Naive B cell (primary cell): Measurements from ENCODE around the gene ADIPOR2. TPM values are rescaled to one million over a fixed set of nuclear protein-coding genes. Genes with fewer than 3 reads are reported as not detected.
"Not testable (repeated sequence)": the region's sequence is repeated elsewhere in the genome, so short reads cannot be mapped to it uniquely, and the experiment has no call there.

ENCODE experiments used
- ATAC-seq, 2 donors: fragments of 150-1000 bp; cut with Tn5 transposase; 2 replicates each; pipeline ENCODE4 v1.10.0; 2021; ENCODE audit warnings: low read depth in 2 of 2, mild to moderate bottlenecking in 2 of 2, moderate library complexity in 2 of 2
- DNase-seq: peaks from one replicate; pipeline ENCODE4 v3.0.0; 2022
- H3K27ac Mint-ChIP-seq, 6 donors: one replicate each; pipeline ENCODE4 v1.8.0; 2020 to 2022; ENCODE audit warnings: mild to moderate bottlenecking in 6 of 6, mixed read lengths in 6 of 6, moderate library complexity in 5 of 6, inconsistent platforms in 2 of 6
- H3K27me3 Mint-ChIP-seq, 3 donors: one replicate each; pipeline ENCODE4 v1.8.0; 2021 to 2022; ENCODE audit warnings: mixed read lengths in 3 of 3, mild to moderate bottlenecking in 1 of 3
- H3K36me3 Mint-ChIP-seq, 2 donors: one replicate each; pipeline ENCODE4 v1.8.0; 2020 to 2022; ENCODE audit warnings: mixed read lengths in 2 of 2, inconsistent platforms in 1 of 2, mild to moderate bottlenecking in 1 of 2
- H3K4me1 Mint-ChIP-seq, 3 donors: one replicate each; pipeline ENCODE4 v1.8.0; 2020 to 2022; ENCODE audit warnings: mixed read lengths in 3 of 3, inconsistent platforms in 1 of 3, mild to moderate bottlenecking in 1 of 3, moderate library complexity in 1 of 3
- H3K4me3 Mint-ChIP-seq, 8 donors: one replicate each; pipeline ENCODE4 v1.8.0; 2020 to 2022; ENCODE audit warnings: mild to moderate bottlenecking in 8 of 8, mixed read lengths in 8 of 8, moderate library complexity in 8 of 8, inconsistent platforms in 2 of 8
- H3K9me3 Mint-ChIP-seq, 7 donors: one replicate each; pipeline ENCODE4 v1.8.0; 2020 to 2022; ENCODE audit warnings: mixed read lengths in 7 of 7, mild to moderate bottlenecking in 5 of 7, inconsistent platforms in 2 of 7, moderate library complexity in 1 of 7
- polyA plus RNA-seq, 6 donors: library from polyadenylated mRNA; unstranded; fragments of 300-500 nt; fragmentation: Illumina TruSeq; gene quantifications; one replicate each; pipeline ENCODE4 v1.2.3, GENCODE V29; 2021; ENCODE audit warnings: low read depth in 6 of 6

The ADIPOR2 gene
- polyA plus RNA-seq, 6 donors from 2014 or later, result 2.4 to 4.2 (median 3.7) TPM

DNA sequence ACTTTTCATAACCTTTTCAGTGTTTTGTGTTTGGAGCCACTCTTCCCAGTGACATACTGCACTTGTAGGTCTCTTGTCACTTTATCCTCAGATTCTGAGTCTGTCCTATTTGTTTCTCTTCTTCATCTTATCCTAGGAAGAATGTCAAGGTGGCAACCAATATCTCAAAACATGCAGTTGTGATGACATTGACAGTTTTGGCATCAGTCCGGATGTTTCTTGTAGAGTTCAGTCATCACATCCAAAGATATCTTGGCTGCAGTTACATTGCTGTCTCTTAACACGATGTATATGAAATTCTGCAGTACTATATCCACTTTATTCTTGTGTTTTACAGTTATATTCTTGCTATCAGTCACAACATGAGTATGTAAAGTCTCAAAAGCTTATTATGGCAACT is 6.4 kb downstream of the ADIPOR2 start:
- Mint-ChIP-seq H3K36me3 (no peaks in the 10 kb centered on the region), H3K9me3 (no peaks in the 10 kb centered on the region), H3K4me3 (no peak overlapping the region), H3K4me1 (peaks cover 36 to 78% (median 50%) of the 10 kb centered on the region in 3 donors), H3K27ac (peak overlapping the region in 1 of 6 donors; percentile 34), H3K27me3 (no peaks in the 10 kb centered on the region)
- DNase-seq, result no peak
- no peak for ATAC-seq

DNA sequence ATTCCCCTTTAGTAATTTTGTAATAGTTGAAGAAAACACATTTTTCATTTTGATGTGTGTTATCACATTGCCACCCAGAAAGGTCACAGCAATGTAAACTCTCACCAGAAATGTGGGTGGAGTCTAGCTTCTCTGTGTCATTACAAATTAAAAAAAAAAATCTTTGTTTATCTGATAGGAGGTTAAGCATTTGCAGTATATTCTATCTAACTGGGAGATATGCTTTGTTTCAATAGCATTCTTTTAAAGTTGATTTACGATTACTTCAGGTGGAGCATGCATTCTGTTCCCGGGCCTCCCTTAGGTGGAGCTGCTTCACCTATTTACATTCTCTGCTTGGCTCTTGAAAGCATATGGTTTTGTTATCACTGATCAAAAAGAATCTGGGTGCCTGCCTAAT is 7.8 kb downstream of the ADIPOR2 start:
- H3K36me3 Mint-ChIP-seq, result no peaks in the 10 kb centered on the region
- no peak for DNase-seq
- no peaks in the 10 kb centered on the region for H3K9me3 Mint-ChIP-seq
- no peak for ATAC-seq
- no peak overlapping the region for H3K4me3 Mint-ChIP-seq
- H3K4me1 Mint-ChIP-seq, result peaks cover 29 to 68% (median 49%) of the 10 kb centered on the region in 3 donors
- peak overlapping the region in 1 of 6 donors; percentile 33 for H3K27ac Mint-ChIP-seq
- no peaks in the 10 kb centered on the region for H3K27me3 Mint-ChIP-seq

DNA sequence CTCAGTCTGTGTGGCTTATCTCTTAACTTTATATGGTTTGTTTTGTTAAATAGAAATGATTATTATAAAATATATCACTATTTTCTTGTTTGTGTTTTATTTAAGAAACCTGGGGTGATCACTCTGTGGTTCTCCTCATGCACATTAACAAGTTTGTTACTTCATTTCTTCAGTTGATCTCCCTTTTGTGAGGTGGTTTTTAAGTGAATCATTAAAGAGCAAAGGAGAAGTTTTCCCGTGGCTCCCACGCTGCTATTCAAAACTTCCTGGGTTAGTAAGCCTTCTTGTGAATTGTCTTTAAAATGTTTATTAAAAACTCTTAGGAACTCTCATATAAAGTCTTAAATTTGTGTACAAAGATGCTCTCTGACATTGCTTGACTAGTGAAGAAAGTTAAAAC is 11.8 kb downstream of the ADIPOR2 start:
- Mint-ChIP-seq H3K9me3 (peaks cover 0 to 2% (median 0%) of the 10 kb centered on the region in 7 donors), H3K4me1 (peaks cover 22 to 67% (median 43%) of the 10 kb centered on the region in 3 donors), H3K4me3 (no peak overlapping the region), H3K36me3 (no peaks in the 10 kb centered on the region), H3K27me3 (no peaks in the 10 kb centered on the region), H3K27ac (no peak overlapping the region)
- no peak for DNase-seq
- no peak for ATAC-seq

DNA sequence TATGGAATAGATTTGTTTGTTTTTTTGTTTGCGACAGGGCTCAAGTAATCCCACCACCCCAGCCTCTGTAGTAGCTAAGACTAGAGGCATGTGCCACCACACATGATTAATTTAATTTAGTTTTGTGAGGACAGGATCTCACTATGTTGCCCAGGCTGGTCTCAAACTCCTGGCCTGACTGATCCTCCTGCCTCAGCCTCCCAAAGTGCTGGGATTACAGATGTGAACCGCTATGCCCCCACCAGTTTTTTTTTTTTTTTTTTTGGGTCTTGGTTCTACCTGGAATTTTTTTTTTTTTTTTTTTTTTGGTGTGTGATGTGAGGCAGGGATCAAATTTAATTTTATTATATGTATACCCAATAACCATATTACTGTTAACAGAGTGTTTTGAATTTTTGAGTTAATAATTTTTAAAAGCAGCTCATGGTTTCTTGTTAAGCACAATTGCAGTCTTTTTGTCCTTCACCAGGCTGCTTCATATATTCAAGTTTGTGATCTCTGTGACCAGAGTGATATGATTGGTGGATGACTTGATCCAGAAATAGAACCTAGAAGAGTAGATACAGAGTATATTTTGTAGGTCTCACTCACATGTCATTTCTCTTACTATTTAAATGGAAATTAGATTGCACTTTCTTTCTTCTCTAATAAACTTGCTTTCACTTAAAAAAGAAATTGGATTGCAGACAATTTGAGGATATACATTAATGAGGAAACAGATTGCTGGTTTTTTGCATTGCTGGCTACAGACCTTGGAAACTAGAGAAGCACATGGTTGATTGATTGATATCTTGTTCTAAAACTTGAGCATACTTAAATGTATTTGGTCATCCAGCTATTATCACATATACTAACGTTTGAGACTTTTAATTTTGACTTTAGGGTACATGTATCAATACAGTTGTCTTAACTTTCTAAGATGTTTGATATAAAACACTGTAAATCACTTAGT is 13.2 kb downstream of the ADIPOR2 start:
- H3K4me1 Mint-ChIP-seq, result peaks cover 16 to 63% (median 43%) of the 10 kb centered on the region in 3 donors
- H3K9me3 Mint-ChIP-seq, result peaks cover 0 to 2% (median 0%) of the 10 kb centered on the region in 7 donors
- H3K4me3 Mint-ChIP-seq, result no peak overlapping the region
- no peaks in the 10 kb centered on the region for H3K36me3 Mint-ChIP-seq
- DNase-seq, result no peak
- no peak for ATAC-seq
- no peaks in the 10 kb centered on the region for H3K27me3 Mint-ChIP-seq
- H3K27ac Mint-ChIP-seq, result peak overlapping the region in 1 of 6 donors; percentile 6

DNA sequence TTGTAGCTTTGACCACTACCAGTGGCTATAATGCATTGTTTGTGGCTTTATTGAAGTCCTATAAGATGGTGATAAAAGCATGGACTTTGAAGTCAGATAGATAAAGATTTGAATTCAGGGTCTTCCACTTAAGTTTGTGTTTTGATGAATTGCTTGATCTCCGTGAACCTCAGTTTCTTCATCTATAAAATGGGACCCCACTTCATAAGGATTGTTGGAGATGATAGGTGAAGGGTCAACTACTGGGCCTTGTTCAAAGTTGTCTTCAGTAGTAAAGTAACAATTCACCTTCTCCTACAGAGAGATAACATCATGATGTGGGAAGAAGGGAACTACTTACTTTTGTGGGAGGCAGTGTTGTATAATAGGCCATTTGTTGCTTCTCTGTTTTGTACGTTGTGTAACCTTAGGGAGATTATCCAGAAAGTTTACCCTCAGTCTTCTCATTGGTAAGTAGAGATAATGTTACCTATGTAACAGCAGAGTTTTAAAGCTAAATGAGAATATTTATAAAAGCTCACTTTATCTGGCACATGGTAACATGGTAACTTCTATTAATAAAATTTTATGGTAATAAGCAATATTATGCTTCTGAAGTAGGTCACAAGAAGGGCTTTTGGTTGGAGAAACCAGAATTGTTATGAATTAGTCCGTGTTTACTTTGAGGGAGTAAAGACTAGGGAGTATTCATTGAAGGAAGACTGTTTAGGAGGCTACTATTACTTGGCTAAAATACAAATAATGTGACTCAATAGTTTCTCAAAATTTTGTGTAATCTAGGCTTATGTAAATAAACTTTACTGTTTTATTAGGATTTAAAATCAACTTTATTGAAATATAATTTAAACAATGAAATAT is 15.1 kb downstream of the ADIPOR2 start:
- ATAC-seq, result no peak
- H3K9me3 Mint-ChIP-seq, result peaks cover 0 to 2% (median 0%) of the 10 kb centered on the region in 7 donors
- no peak overlapping the region for H3K4me3 Mint-ChIP-seq
- no peaks in the 10 kb centered on the region for H3K36me3 Mint-ChIP-seq
- H3K27ac Mint-ChIP-seq, result peak overlapping the region in 1 of 6 donors; percentile 34
- DNase-seq, result no peak
- peaks cover 15 to 61% (median 32%) of the 10 kb centered on the region in 3 donors for H3K4me1 Mint-ChIP-seq
- no peaks in the 10 kb centered on the region for H3K27me3 Mint-ChIP-seq

DNA sequence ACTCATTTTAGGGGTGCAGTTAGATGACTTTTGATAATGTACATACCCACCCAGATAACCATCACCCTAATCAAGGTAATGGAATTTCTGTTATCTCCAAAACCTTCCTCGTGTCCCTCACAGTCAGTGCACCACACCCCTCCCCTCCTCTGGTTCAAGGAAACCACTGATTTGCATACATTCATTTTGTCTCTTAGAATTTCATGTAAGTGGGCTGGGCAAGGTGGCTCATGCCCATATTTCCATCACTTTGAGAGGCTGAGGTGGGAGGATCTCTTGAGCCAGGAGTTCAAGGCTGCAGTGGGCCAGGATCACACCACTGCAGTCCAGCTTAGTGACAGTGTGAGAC is 15.7 kb downstream of the ADIPOR2 start:
- DNase-seq (no peak), ATAC-seq (peak in 1 of 2 donors; percentile 54)
- Mint-ChIP-seq H3K4me1 (peaks cover 21 to 64% (median 38%) of the 10 kb centered on the region in 3 donors), H3K4me3 (peak overlapping the region in 4 of 8 donors; percentile 15 to 69 (median 28)), H3K36me3 (no peaks in the 10 kb centered on the region), H3K9me3 (peaks cover 0 to 2% (median 0%) of the 10 kb centered on the region in 7 donors), H3K27me3 (no peaks in the 10 kb centered on the region), H3K27ac (peak overlapping the region in 1 of 6 donors; percentile 52)

DNA sequence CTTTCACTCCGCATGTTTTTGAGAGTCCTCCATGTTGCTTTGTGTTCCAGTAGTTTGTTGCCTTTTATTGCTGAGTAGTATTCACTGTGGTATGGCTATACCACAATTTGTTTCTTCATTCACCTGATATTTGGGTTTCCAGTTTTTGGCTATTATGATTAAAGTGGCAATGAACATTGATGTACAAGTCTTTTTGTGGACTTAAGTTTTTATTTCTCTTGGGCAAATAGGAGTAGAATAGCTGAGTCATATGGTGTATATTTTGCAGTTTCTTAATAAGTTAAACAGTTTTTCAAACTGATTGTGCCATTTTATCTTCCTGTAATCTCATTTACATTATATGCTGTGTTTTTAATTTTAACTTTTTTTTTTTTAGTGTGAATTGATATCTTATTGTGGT is 16.2 kb downstream of the ADIPOR2 start:
- H3K36me3 Mint-ChIP-seq, result no peaks in the 10 kb centered on the region
- H3K4me3 Mint-ChIP-seq, result peak overlapping the region in 3 of 8 donors; percentile 2 to 36 (median 33)
- no peaks in the 10 kb centered on the region for H3K27me3 Mint-ChIP-seq
- no peak for DNase-seq
- peak overlapping the region in 1 of 6 donors; percentile 52 for H3K27ac Mint-ChIP-seq
- H3K9me3 Mint-ChIP-seq, result peaks cover 0 to 2% (median 0%) of the 10 kb centered on the region in 7 donors
- peaks cover 26 to 68% (median 39%) of the 10 kb centered on the region in 3 donors for H3K4me1 Mint-ChIP-seq
- no peak for ATAC-seq

DNA sequence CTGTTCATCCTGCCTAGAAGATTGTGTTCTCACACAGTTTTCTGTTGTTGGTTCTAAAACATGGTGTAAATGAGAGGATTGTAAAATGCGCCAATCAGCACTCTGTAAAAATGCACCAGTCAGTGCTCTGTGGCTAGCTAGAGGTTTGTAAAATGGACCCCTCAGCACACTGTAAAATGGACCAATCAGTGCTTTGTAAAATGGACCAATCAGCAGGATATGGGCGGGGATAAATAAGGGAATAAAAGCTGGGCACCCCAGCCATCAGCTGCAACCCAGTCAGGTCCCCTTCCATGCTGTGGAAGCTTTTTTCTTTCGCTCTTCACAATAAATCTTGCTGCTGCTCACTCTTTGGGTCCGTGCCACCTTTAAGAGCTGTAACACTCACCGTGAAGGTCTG is 19.1 kb downstream of the ADIPOR2 start:
- Mint-ChIP-seq H3K4me1 (peaks cover 29 to 63% (median 36%) of the 10 kb centered on the region in 3 donors), H3K36me3 (peaks cover 11 to 12% of the 10 kb centered on the region in 2 donors), H3K9me3 (peaks cover 3 to 13% (median 6%) of the 10 kb centered on the region in 7 donors)
- H3K4me3 Mint-ChIP-seq, DNase-seq, ATAC-seq, H3K27ac Mint-ChIP-seq, H3K27me3 Mint-ChIP-seq: not testable (repeated sequence)

DNA sequence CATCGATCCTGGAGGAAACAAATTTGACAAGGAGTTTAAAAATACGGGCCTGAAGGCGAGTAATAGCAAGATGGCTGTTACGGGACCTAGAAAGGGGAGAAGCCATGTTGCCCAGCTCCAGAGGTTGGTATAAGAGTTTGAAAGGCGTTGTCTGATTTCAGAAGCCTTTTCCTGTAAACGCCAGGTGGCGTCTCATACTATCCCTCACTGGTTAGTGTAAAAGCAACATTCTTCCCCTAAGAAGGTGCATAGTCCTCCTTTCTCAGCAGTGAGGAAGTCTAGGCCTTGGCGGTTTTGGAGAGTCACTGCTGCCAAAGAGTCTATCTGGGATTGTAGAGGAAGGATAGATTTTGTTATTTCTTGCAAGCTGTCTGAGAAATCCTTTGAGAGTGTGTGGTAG is 20.0 kb downstream of the ADIPOR2 start:
- Mint-ChIP-seq H3K27ac (peak overlapping the region in 1 of 6 donors; percentile 86), H3K9me3 (peaks cover 4 to 18% (median 13%) of the 10 kb centered on the region in 7 donors), H3K36me3 (peaks cover 14 to 15% of the 10 kb centered on the region in 2 donors), H3K4me1 (peaks cover 29 to 68% (median 39%) of the 10 kb centered on the region in 3 donors)
- H3K4me3 Mint-ChIP-seq, H3K27me3 Mint-ChIP-seq, DNase-seq, ATAC-seq: not testable (repeated sequence)

DNA sequence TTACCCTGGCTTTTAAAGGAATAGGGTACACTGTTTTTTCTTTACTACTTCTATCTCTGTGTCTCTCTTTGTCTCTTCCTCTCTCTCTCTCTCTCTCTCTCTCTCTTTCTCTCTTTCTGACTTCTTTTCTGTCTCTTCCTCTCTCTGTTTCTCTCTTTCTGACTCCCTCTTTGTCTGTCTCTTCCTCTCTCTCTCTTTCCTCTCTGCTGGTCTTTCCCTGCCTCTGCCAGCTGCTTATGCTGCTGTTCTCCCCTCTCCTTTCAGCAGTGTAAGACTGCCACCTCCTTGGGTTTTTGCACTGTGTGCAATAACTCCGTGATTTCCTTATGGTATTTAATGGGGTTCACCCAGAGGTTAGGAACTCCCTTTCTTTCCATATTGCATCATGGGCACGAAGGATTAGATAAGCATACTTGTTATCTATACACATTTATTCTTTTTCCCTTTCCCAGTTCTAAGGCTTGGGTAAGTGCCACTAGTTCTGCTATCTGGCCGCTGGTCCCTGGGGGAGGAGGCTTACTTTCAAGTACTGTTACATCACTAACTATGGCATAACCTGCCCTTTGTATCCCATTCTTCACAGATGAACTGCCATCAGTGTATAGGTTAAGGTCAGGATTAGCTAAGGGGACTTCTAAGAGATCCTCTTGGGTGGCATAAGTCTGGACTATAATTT is 20.8 kb downstream of the ADIPOR2 start:
- Mint-ChIP-seq H3K36me3 (peaks cover 15 to 16% of the 10 kb centered on the region in 2 donors), H3K9me3 (peaks cover 4 to 21% (median 16%) of the 10 kb centered on the region in 7 donors), H3K27ac (peak overlapping the region; percentile 3 to 86 (median 18)), H3K4me1 (peaks cover 31 to 69% (median 39%) of the 10 kb centered on the region in 3 donors)
- DNase-seq, H3K27me3 Mint-ChIP-seq, ATAC-seq, H3K4me3 Mint-ChIP-seq: not testable (repeated sequence)

DNA sequence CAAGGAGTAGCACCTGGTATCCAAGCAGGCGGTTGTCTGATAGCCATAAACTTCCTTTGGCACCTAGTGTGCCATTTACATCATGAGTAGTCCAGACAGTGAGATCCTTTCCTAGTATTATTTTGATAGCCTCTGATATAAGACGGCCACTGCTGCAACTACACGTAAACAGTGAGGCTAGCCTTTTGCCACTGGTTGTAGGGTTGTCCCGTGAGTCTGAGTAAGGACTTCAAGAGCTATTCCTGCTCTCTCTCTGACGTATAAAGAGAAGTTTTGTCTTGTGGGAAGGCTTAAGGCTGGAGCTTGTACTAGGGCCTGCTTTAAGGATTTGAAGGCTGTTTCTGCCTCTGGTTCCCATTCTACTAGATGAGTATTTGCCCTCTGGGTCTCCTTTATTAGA is 21.4 kb downstream of the ADIPOR2 start:
- Mint-ChIP-seq H3K36me3 (peaks cover 15 to 16% of the 10 kb centered on the region in 2 donors), H3K4me3 (peak overlapping the region in 1 of 8 donors; percentile 9), H3K9me3 (peaks cover 4 to 21% (median 16%) of the 10 kb centered on the region in 7 donors), H3K27ac (peak overlapping the region in 3 of 6 donors; percentile 14 to 86 (median 23)), H3K4me1 (peaks cover 29 to 69% (median 35%) of the 10 kb centered on the region in 3 donors)
- not testable (repeated sequence) for DNase-seq, H3K27me3 Mint-ChIP-seq, ATAC-seq

DNA sequence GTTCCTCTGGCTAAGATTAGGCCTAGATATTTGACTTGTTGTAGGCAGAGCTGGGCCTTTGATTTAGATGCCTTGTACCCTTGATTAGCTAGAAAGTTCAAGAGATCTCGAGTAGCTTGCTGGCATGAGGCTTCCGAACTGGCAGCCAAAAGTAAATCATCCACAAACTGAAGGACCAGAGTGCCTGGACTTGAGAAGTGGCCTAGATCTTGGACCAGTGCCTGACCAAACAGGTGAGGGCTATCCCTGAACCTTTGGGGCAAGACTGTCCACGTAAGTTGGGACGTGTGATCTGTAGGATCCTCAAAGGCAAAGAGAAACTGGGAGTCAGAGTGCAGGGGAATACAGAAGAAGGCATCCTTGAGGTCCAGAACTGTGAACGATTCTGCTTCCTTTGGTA is 22.0 kb downstream of the ADIPOR2 start:
- H3K27ac Mint-ChIP-seq, DNase-seq, ATAC-seq, H3K27me3 Mint-ChIP-seq, H3K4me3 Mint-ChIP-seq: not testable (repeated sequence)
- peaks cover 29 to 67% (median 35%) of the 10 kb centered on the region in 3 donors for H3K4me1 Mint-ChIP-seq
- peaks cover 4 to 21% (median 16%) of the 10 kb centered on the region in 7 donors for H3K9me3 Mint-ChIP-seq
- H3K36me3 Mint-ChIP-seq, result peaks cover 15 to 16% of the 10 kb centered on the region in 2 donors
